Measurements from ENCODE around the gene TMX2.

- TF ChIP-seq POLR2AphosphoS5 (IDR thresholded peaks at IDR 0.05; ENCODE audit: borderline replicate concordance, low read depth, low read length) (no peak), EZH2 (IDR thresholded peaks at IDR 0.05) (no peak), FOXP2 (optimal IDR thresholded peaks at IDR 0.05; ENCODE audit: control extremely low read depth, extremely low read length, insufficient read depth) (no peak)
Observed at GRCh38 chr11:57775491-57775890, 63.1 kb downstream of the TMX2 start.
